ENCODE data around the gene SF3A2.
A peak's percentile ranks its signal among the peaks of the same experiment; 100 is the strongest.

- TF ChIP-seq SALL2 (tag by site-specific recombination; IDR thresholded peaks at IDR 0.05; ENCODE audit: borderline replicate concordance) (no peak), ZNF24 (tag by site-specific recombination; IDR thresholded peaks at IDR 0.05) (no peak), PRDM10 (tag by site-specific recombination; IDR thresholded peaks at IDR 0.05) (peak; percentile 61; the same call in 1 of the 2 replicates), ZBTB21 (tag by site-specific recombination; IDR thresholded peaks at IDR 0.05) (no peak), ZNF585B (tag by site-specific recombination; IDR thresholded peaks at IDR 0.05) (no peak)
- TF ChIP-seq, protein P1, sequence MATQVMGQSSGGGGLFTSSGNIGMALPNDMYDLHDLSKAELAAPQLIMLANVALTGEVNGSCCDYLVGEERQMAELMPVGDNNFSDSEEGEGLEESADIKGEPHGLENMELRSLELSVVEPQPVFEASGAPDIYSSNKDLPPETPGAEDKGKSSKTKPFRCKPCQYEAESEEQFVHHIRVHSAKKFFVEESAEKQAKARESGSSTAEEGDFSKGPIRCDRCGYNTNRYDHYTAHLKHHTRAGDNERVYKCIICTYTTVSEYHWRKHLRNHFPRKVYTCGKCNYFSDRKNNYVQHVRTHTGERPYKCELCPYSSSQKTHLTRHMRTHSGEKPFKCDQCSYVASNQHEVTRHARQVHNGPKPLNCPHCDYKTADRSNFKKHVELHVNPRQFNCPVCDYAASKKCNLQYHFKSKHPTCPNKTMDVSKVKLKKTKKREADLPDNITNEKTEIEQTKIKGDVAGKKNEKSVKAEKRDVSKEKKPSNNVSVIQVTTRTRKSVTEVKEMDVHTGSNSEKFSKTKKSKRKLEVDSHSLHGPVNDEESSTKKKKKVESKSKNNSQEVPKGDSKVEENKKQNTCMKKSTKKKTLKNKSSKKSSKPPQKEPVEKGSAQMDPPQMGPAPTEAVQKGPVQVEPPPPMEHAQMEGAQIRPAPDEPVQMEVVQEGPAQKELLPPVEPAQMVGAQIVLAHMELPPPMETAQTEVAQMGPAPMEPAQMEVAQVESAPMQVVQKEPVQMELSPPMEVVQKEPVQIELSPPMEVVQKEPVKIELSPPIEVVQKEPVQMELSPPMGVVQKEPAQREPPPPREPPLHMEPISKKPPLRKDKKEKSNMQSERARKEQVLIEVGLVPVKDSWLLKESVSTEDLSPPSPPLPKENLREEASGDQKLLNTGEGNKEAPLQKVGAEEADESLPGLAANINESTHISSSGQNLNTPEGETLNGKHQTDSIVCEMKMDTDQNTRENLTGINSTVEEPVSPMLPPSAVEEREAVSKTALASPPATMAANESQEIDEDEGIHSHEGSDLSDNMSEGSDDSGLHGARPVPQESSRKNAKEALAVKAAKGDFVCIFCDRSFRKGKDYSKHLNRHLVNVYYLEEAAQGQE (tag by site-specific recombination; IDR thresholded peaks at IDR 0.05), result no peak
- TF ChIP-seq, protein P2, sequence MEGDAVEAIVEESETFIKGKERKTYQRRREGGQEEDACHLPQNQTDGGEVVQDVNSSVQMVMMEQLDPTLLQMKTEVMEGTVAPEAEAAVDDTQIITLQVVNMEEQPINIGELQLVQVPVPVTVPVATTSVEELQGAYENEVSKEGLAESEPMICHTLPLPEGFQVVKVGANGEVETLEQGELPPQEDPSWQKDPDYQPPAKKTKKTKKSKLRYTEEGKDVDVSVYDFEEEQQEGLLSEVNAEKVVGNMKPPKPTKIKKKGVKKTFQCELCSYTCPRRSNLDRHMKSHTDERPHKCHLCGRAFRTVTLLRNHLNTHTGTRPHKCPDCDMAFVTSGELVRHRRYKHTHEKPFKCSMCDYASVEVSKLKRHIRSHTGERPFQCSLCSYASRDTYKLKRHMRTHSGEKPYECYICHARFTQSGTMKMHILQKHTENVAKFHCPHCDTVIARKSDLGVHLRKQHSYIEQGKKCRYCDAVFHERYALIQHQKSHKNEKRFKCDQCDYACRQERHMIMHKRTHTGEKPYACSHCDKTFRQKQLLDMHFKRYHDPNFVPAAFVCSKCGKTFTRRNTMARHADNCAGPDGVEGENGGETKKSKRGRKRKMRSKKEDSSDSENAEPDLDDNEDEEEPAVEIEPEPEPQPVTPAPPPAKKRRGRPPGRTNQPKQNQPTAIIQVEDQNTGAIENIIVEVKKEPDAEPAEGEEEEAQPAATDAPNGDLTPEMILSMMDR (tag by site-specific recombination; IDR thresholded peaks at IDR 0.05), result no peak
Observed at GRCh38 chr19:2270423-2271233, 34.0 kb downstream of the SF3A2 start.
